Measurements from ENCODE around the gene SLC16A12. TPM values are rescaled to one million over a fixed set of nuclear protein-coding genes. Genes with fewer than 3 reads are reported as not detected.

SLC16A12 gene
- total RNA-seq, 1 experiment from 2014 or later: 10.9 TPM

- TF ChIP-seq IRF1 (CRISPR knock-in tag; IDR thresholded peaks at IDR 0.05): no peak
- no peak for TF ChIP-seq ZMAT4 (CRISPR knock-in tag; IDR thresholded peaks at IDR 0.05)
These were observed 21.2 kb upstream of the SLC16A12 start (continued) for GRCh38 chr10:89556600-89556999.

GRCh38 chr10:89555688-89556445 lies 20.5 kb upstream of the SLC16A12 start:
- H3K27ac Mint-ChIP-seq: no peak overlapping the region
- peaks cover 15% of the 10 kb centered on the region for H3K9me3 Mint-ChIP-seq
- peak; percentile 56 for ATAC-seq
- CTCF ChIA-PET: interaction anchor here (2.0 kb wide), 1 partner anchor 21 kb away, joined by 16 read pairs; the partner anchor contains the start of gene SLC16A12
- H3K36me3 Mint-ChIP-seq: peaks cover 4% of the 10 kb centered on the region; the same call in 1 of the 2 replicates
- H3K27me3 Mint-ChIP-seq (ENCODE audit: low read depth): no peaks in the 10 kb centered on the region; the same call in 1 of the 2 replicates
- peaks cover 14% of the 10 kb centered on the region for H3K4me1 Mint-ChIP-seq
- POLR2A ChIA-PET: no interaction called here
- H3K4me3 Mint-ChIP-seq: no peak overlapping the region
- DNase-seq (ENCODE audit: low spot score): peak; percentile 33
- TF ChIP-seq PRRX2 (CRISPR knock-in tag; IDR thresholded peaks at IDR 0.05): no peak
- TF ChIP-seq ZNF416 (CRISPR knock-in tag; IDR thresholded peaks at IDR 0.05): no peak
- no peak for TF ChIP-seq OVOL2 (CRISPR knock-in tag; IDR thresholded peaks at IDR 0.05; ENCODE audit: borderline replicate concordance)
- no peak for TF ChIP-seq ZNF219 (CRISPR knock-in tag; IDR thresholded peaks at IDR 0.05; ENCODE audit: borderline replicate concordance)
- TF ChIP-seq USF1 (CRISPR knock-in tag; IDR thresholded peaks at IDR 0.05): no peak
- no peak for TF ChIP-seq NR2C2 (CRISPR knock-in tag; IDR thresholded peaks at IDR 0.05)
- no peak for TF ChIP-seq ETV6 (CRISPR knock-in tag; IDR thresholded peaks at IDR 0.05)
- TF ChIP-seq TEAD4 (CRISPR knock-in tag; IDR thresholded peaks at IDR 0.05): no peak
- TF ChIP-seq AFF4 (CRISPR knock-in tag; IDR thresholded peaks at IDR 0.05; ENCODE audit: borderline replicate concordance): no peak
- no peak for TF ChIP-seq ESRRA (CRISPR knock-in tag; IDR thresholded peaks at IDR 0.05; ENCODE audit: borderline replicate concordance)
- TF ChIP-seq ARID4B (CRISPR knock-in tag; IDR thresholded peaks at IDR 0.05; ENCODE audit: borderline replicate concordance): no peak
- TF ChIP-seq ZSCAN18 (CRISPR knock-in tag; IDR thresholded peaks at IDR 0.05): no peak
- no peak for TF ChIP-seq HMGXB4 (CRISPR knock-in tag; IDR thresholded peaks at IDR 0.05)
- TF ChIP-seq ZNF532 (CRISPR knock-in tag; IDR thresholded peaks at IDR 0.05; ENCODE audit: borderline replicate concordance): no peak
- no peak for TF ChIP-seq CREB1 (CRISPR knock-in tag; IDR thresholded peaks at IDR 0.05)
